HEK293T (cell line): ENCODE results near the gene BICD1.

ENCODE experiments used
- CTCF ChIA-PET: fragments of 350-600 bp; formaldehyde crosslinking; extraction: SDS; loops from one replicate; lab custom pipeline; 2021; ENCODE audit warnings: antibody characterized with exemption, inconsistent platforms; lab: Yijun Ruan, JAX
- POLR2A ChIA-PET: fragments of 350-600 bp; formaldehyde crosslinking; extraction: SDS; loops from one replicate; lab custom pipeline; 2020; ENCODE audit warnings: antibody characterized with exemption, inconsistent platforms; lab: Yijun Ruan, JAX
- DNase-seq: peaks from one replicate; pipeline ENCODE4 v3.0.0; 2012; ENCODE audit warnings: mixed read lengths; ENCODE audit errors: extremely low spot score
- ARNT ChIP-seq: fragments of 450-650 bp; IDR thresholded peaks from 2 replicates; pipeline ENCODE4 v1.6.1; 2017; ENCODE audit warnings: mild to moderate bottlenecking
- BHLHE40 ChIP-seq: fragments of 450-650 bp; IDR thresholded peaks from 2 replicates; pipeline ENCODE4 v1.6.1; 2016; ENCODE audit warnings: mild to moderate bottlenecking, moderate library complexity, borderline replicate concordance
- CTBP1 ChIP-seq: fragments of 450-650 bp; IDR thresholded peaks from 2 replicates; pipeline ENCODE4 v1.6.1; 2016; ENCODE audit warnings: borderline replicate concordance
- ELF4 ChIP-seq: fragments of 450-650 bp; IDR thresholded peaks from 2 replicates; pipeline ENCODE4 v1.6.1; 2017; ENCODE audit warnings: antibody characterized with exemption
- FOXA1 ChIP-seq: fragments of 450-650 bp; IDR thresholded peaks from 2 replicates; pipeline ENCODE4 v1.6.1; 2016; ENCODE audit warnings: mild to moderate bottlenecking
- FOXK2 ChIP-seq: fragments of 450-650 bp; IDR thresholded peaks from 2 replicates; pipeline ENCODE4 v1.6.1; 2016; ENCODE audit warnings: mild to moderate bottlenecking
- FOXM1 ChIP-seq: fragments of 450-650 bp; IDR thresholded peaks from 2 replicates; pipeline ENCODE4 v1.6.1; 2017; ENCODE audit warnings: mild to moderate bottlenecking, borderline replicate concordance
- HDGF ChIP-seq: fragments of 450-650 bp; IDR thresholded peaks from 2 replicates; pipeline ENCODE4 v1.6.1; 2017; ENCODE audit warnings: antibody characterized with exemption, borderline replicate concordance
- L3MBTL2 ChIP-seq: fragments of 450-650 bp; conservative IDR thresholded peaks from 2 replicates; pipeline ENCODE4 v1.6.1; 2016; ENCODE audit warnings: mild to moderate bottlenecking
- LEF1 ChIP-seq: fragments of 450-650 bp; IDR thresholded peaks from 2 replicates; pipeline ENCODE4 v1.6.1; 2017; ENCODE audit warnings: mild to moderate bottlenecking, borderline replicate concordance
- NFRKB ChIP-seq: fragments of 450-650 bp; IDR thresholded peaks from 2 replicates; pipeline ENCODE4 v1.6.1; 2016; ENCODE audit warnings: mild to moderate bottlenecking, moderate library complexity
- SP1 ChIP-seq: fragments of 450-650 bp; IDR thresholded peaks from 2 replicates; pipeline ENCODE4 v1.6.1; 2017
- SUZ12 ChIP-seq: fragments of 450-650 bp; IDR thresholded peaks from 2 replicates; pipeline ENCODE4 v1.6.1; 2016; ENCODE audit warnings: mild to moderate bottlenecking
- TARDBP ChIP-seq: fragments of 450-650 bp; IDR thresholded peaks from 2 replicates; pipeline ENCODE4 v1.6.1; 2016
- ZNF384 ChIP-seq: fragments of 450-650 bp; IDR thresholded peaks from 2 replicates; pipeline ENCODE4 v1.6.1; 2016
- TF ChIP-seq, protein P1 (sequence below): fragments of 450-650 bp; IDR thresholded peaks from 2 replicates; pipeline ENCODE4 v1.6.1; 2016

The BICD1 gene

DNA sequence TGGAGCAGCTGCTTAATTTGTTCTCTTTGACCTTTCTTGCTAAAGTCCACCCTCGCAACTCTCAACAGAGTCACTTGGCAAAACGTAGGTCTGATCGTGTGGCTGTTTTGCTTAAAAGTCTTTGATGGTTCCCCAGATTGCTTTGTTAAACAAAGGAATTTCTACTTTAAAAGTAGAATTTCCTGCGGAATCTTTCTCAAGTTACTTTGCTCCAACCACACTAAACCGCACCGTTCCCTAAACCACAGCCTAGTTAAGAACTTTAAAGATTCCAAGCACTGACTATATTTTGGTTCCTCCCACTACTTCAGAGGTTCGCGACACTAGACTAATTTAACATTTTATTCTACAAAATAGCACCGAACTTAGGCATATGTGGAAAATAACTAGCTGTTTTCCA, 177.9 kb downstream of the BICD1 start:
- ChIA-PET POLR2A (no interaction called here), CTCF (no interaction called here)
- TF ChIP-seq LEF1 (no peak), BHLHE40 (no peak), L3MBTL2 (no peak), ARNT (no peak), FOXM1 (no peak), CTBP1 (no peak), SUZ12 (no peak), NFRKB (no peak)
- no peak for DNase-seq

DNA sequence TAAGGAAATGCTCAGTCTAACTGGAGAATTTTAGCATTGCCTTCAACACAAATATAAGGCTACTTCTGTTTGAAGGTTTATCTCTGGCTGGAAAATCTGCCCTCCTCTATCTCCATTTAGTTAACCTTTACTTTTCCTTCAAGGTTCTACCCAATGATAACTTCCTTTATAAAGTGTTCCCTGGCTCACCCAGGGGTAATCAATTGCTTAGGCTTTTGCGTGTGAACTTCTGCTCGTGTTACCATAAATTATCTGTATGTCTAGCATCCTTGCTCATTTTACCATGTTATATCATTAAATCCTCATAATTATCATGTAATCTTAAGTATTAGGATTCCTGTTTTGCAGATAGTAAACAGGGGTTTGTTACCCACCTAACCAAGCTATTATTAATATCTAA, 178.4 kb downstream of the BICD1 start:
- no peak for TF ChIP-seq FOXK2
- TF ChIP-seq HDGF = no peak
- no peak for TF ChIP-seq NFRKB
- no peak for TF ChIP-seq FOXA1
- no peak for TF ChIP-seq SUZ12
- TF ChIP-seq CTBP1 = no peak
- no peak for TF ChIP-seq ELF4
- TF ChIP-seq, protein P1, sequence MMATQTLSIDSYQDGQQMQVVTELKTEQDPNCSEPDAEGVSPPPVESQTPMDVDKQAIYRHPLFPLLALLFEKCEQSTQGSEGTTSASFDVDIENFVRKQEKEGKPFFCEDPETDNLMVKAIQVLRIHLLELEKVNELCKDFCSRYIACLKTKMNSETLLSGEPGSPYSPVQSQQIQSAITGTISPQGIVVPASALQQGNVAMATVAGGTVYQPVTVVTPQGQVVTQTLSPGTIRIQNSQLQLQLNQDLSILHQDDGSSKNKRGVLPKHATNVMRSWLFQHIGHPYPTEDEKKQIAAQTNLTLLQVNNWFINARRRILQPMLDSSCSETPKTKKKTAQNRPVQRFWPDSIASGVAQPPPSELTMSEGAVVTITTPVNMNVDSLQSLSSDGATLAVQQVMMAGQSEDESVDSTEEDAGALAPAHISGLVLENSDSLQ = no peak
- TF ChIP-seq FOXM1 = no peak
- no peak for TF ChIP-seq BHLHE40
- no peak for TF ChIP-seq L3MBTL2
- TF ChIP-seq SP1 = no peak
- no peak for TF ChIP-seq LEF1
- no peak for TF ChIP-seq TARDBP
- no peak for TF ChIP-seq ARNT
- no peak for TF ChIP-seq ZNF384
- ChIA-PET CTCF (interaction anchor here (0.8 kb wide), 1 partner anchor 9 kb away, joined by 4 read pairs; no protein-coding TSS in a partner anchor), POLR2A (no interaction called here)
- DNase-seq = no peak

DNA sequence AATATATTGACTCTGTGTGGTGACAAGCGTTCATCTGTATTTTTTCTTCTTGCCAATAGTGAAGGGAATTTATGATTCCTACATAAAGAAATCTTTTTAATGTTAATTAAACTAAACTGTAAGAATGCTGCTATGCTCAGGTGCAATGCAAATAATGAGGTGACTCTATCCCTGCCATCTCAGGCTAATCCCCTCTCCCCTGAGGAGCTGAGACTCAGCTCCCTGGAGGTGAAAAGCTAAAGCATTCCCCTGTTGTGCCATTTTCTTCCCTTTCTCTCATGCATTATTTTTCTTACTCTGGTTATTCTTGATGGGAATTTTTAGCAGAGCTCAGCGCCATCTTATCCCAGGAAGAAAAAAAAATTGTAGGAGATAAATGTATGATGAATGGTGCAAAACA, 178.8 kb downstream of the BICD1 start:
- no peak for DNase-seq
- ChIA-PET CTCF (interaction anchor here (0.6 to 0.8 kb wide), 2 partner anchors 9 to 15 kb away, joined by 4 to 6 read pairs; no protein-coding TSS in a partner anchor), POLR2A (no interaction called here)
- TF ChIP-seq NFRKB (no peak), L3MBTL2 (no peak), ELF4 (no peak), TARDBP (no peak), FOXK2 (no peak), SP1 (no peak), SUZ12 (no peak), HDGF (no peak), FOXA1 (no peak), CTBP1 (no peak), ARNT (no peak), LEF1 (no peak), BHLHE40 (no peak), FOXM1 (no peak), ZNF384 (no peak)
- TF ChIP-seq, protein P1 = no peak

DNA sequence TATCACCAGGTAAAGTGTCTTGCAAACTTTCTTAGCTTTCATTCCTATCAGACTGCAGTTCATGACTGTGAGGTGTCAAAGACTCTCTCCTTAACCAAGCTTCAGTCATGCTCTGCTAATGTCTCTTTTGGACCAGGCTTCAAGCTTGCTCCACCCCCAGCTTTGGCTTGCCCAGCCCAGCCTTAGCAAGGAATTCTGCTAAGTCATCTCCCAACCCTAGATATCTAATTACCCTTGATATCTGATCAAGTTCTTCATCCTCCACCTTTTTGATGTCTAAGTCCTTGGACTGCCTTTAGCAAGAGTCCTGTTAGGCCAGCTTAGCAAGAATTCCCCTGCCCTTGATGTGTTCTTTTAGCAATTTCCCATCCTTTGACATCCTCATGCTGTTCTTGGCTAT, 183.8 kb downstream of the BICD1 start:
- DNase-seq = no peak
- TF ChIP-seq ELF4 (no peak), CTBP1 (no peak), ZNF384 (no peak), SP1 (no peak), LEF1 (no peak), L3MBTL2 (no peak), FOXA1 (no peak), SUZ12 (no peak), NFRKB (no peak), HDGF (no peak), FOXM1 (no peak), TARDBP (no peak), BHLHE40 (no peak), ARNT (no peak), FOXK2 (no peak)
- TF ChIP-seq, protein P1 = no peak
- ChIA-PET CTCF (interaction anchor here (0.5 kb wide), 1 partner anchor 466 kb away, joined by 3 read pairs; no protein-coding TSS in a partner anchor), POLR2A (no interaction called here)

DNA sequence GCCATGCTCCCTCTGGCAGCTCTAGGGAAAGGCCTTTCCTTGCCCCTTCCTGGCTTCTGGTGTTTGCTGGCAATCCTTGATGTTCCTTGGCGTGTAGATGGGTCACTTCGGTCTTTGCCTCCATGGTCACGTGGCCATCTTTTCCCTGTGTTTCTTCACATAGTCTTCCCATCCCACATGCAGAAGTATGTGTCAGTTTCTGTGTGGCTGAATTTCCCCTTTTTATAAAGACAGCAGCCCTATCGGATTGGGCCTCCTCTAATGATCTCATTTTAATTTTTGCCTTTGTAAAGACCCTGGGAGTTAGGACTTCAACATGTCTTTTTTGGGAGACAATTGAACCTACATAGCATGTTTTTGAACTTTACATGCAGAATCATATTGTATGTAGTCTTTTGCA, 185.5 kb downstream of the BICD1 start:
- DNase-seq = no peak
- TF ChIP-seq ELF4 = no peak
- no peak for TF ChIP-seq TARDBP
- TF ChIP-seq SUZ12 = no peak
- TF ChIP-seq BHLHE40 = no peak
- TF ChIP-seq LEF1 = no peak
- no peak for TF ChIP-seq HDGF
- no peak for TF ChIP-seq ZNF384
- TF ChIP-seq, protein P1 = no peak
- TF ChIP-seq FOXA1 = no peak
- TF ChIP-seq NFRKB = no peak
- no peak for TF ChIP-seq FOXM1
- TF ChIP-seq ARNT = no peak
- ChIA-PET CTCF (no interaction called here), POLR2A (no interaction called here)
